Mesendoderm (in vitro differentiated cells): Measurements from ENCODE around the gene DPM3.

Source experiments
- DNase-seq: peaks from one replicate; pipeline ENCODE4 v3.0.0; 2013
- H2AK5ac ChIP-seq: 2 replicates; pipeline ENCODE4 v1.6.1; 2013; ENCODE audit warnings: low read length, inconsistent platforms
- H2BK120ac ChIP-seq: 2 replicates; pipeline ENCODE4 v1.6.1; 2013; ENCODE audit warnings: low read depth, mild to moderate bottlenecking, low read length, moderate library complexity, mixed read lengths
- H2BK15ac ChIP-seq: replicated peaks from 2 replicates; pipeline ENCODE4 v1.6.1; 2013; ENCODE audit warnings: low read depth, mild to moderate bottlenecking, moderate library complexity
- H2BK5ac ChIP-seq: 2 replicates; pipeline ENCODE4 v1.6.1; 2013; ENCODE audit warnings: low read length, inconsistent platforms
- H3K18ac ChIP-seq: 2 replicates; pipeline ENCODE4 v1.6.1; 2013; ENCODE audit warnings: mild to moderate bottlenecking, low read length, mixed read lengths
- H3K23ac ChIP-seq: one replicate; pipeline ENCODE4 v1.6.1; 2013; ENCODE audit warnings: low read length
- H3K27ac ChIP-seq: 2 replicates; pipeline ENCODE4 v1.5.1; 2013; ENCODE audit warnings: low read depth, mild to moderate bottlenecking, inconsistent platforms, low read length, moderate library complexity
- H3K27me3 ChIP-seq: 2 replicates; pipeline ENCODE4 v1.6.1; 2013; ENCODE audit warnings: low read length, control low read depth, mild to moderate bottlenecking, inconsistent platforms; ENCODE audit not compliant: insufficient read depth, poor library complexity
- H3K36me3 ChIP-seq: 2 replicates; pipeline ENCODE4 v1.6.1; 2013; ENCODE audit warnings: low read length, inconsistent platforms; ENCODE audit not compliant: control insufficient read depth, insufficient read depth
- H3K4ac ChIP-seq: one replicate; pipeline ENCODE4 v1.6.1; 2013; ENCODE audit warnings: low read depth, mild to moderate bottlenecking, low read length, moderate library complexity
- H3K4me1 ChIP-seq: 2 replicates; pipeline ENCODE4 v1.6.1; 2013; ENCODE audit warnings: low read depth, low read length, inconsistent platforms; ENCODE audit not compliant: control insufficient read depth
- H3K4me2 ChIP-seq: 2 replicates; pipeline ENCODE4 v1.6.1; 2013; ENCODE audit warnings: low read length
- H3K4me3 ChIP-seq: 2 replicates; pipeline ENCODE4 v1.5.1; 2013; ENCODE audit warnings: mild to moderate bottlenecking, low read length
- H3K56ac ChIP-seq: one replicate; pipeline ENCODE4 v1.6.1; 2013; ENCODE audit warnings: low read length
- H3K79me1 ChIP-seq: 2 replicates; pipeline ENCODE4 v1.6.1; 2013; ENCODE audit warnings: low read length, inconsistent platforms
- H3K79me2 ChIP-seq: 2 replicates; pipeline ENCODE4 v1.6.1; 2013; ENCODE audit warnings: mild to moderate bottlenecking, low read length; ENCODE audit not compliant: control insufficient read depth, insufficient read depth
- H3K9ac ChIP-seq: 2 replicates; pipeline ENCODE4 v1.6.1; 2013; ENCODE audit warnings: low read length, inconsistent platforms
- H4K5ac ChIP-seq: one replicate; pipeline ENCODE4 v1.6.1; 2013; ENCODE audit warnings: low read length
- H4K8ac ChIP-seq: one replicate; pipeline ENCODE4 v1.6.1; 2013; ENCODE audit warnings: low read depth, mild to moderate bottlenecking, control low read depth, low read length, moderate library complexity
- WGBS: extraction: QIAGEN DNeasy Blood & Tissue Kit; methylation state at CpG from one replicate; pipeline ENCODE4 v1.1.7; 2013; ENCODE audit warnings: low lambda C conversion rate, missing lambda C conversion rate; ENCODE audit not compliant: insufficient coverage; ENCODE audit errors: extremely low coverage; 5-methylcytosine and 5-hydroxymethylcytosine counted together

DPM3 gene

GRCh38 chr1:155099331-155099730, 41.0 kb downstream of the DPM3 start:
- H2BK120ac ChIP-seq: no peak overlapping the region
- H3K4me1 ChIP-seq: no peaks in the 10 kb centered on the region
- no peak overlapping the region for H3K23ac ChIP-seq
- no peak overlapping the region for H2BK5ac ChIP-seq
- H3K9ac ChIP-seq: no peak overlapping the region
- no peaks in the 10 kb centered on the region for H3K27me3 ChIP-seq
- H3K4me2 ChIP-seq: no peak overlapping the region
- no peaks in the 10 kb centered on the region for H3K79me2 ChIP-seq
- no peaks in the 10 kb centered on the region for H3K79me1 ChIP-seq
- H2BK15ac ChIP-seq: no peak overlapping the region
- WGBS: no CpG with 5 or more reads among the region's 7 CpGs
- no peak overlapping the region for H3K18ac ChIP-seq
- no peak overlapping the region for H3K27ac ChIP-seq
- no peak for DNase-seq
- no peak overlapping the region for H3K56ac ChIP-seq
- H3K4ac ChIP-seq: no peak overlapping the region
- no peak overlapping the region for H3K4me3 ChIP-seq
- H2AK5ac ChIP-seq: no peak overlapping the region
- H4K5ac ChIP-seq: no peak overlapping the region
- no peaks in the 10 kb centered on the region for H3K36me3 ChIP-seq
- H4K8ac ChIP-seq: no peak overlapping the region

DNA sequence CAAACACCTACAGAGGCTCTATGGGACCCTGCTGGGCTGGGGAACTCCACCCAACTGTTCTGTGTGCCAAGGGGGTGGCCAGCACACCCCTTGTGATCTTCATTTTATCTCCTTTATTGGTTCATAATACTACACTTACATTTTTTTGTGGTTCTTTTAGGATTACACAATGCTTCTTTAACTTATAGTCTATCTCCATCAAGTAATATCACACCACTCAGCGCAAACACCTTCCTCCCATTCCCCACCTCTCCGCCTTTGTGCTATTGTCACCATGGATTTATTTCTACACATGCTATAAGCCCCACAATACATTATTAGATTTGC, 45.7 kb downstream of the DPM3 start:
- Histone ChIP-seq H4K5ac (no peak overlapping the region), H3K4me2 (no peak overlapping the region), H2BK120ac (no peak overlapping the region), H3K9ac (no peak overlapping the region), H3K79me1 (no peaks in the 10 kb centered on the region), H3K23ac (no peak overlapping the region), H3K36me3 (no peaks in the 10 kb centered on the region), H3K27me3 (no peaks in the 10 kb centered on the region), H3K27ac (no peak overlapping the region), H2BK15ac (no peak overlapping the region), H3K4me1 (no peaks in the 10 kb centered on the region), H3K56ac (no peak overlapping the region), H3K4me3 (no peak overlapping the region), H3K79me2 (no peaks in the 10 kb centered on the region), H2AK5ac (no peak overlapping the region), H4K8ac (no peak overlapping the region), H3K18ac (no peak overlapping the region), H2BK5ac (no peak overlapping the region), H3K4ac (no peak overlapping the region)
- no peak for DNase-seq
- WGBS: no CpG with 5 or more reads among the region's 2 CpGs

- H2BK15ac ChIP-seq: no peak overlapping the region
- H3K23ac ChIP-seq: no peak overlapping the region
- H3K9ac ChIP-seq: no peak overlapping the region
- H3K4me1 ChIP-seq: no peaks in the 10 kb centered on the region
- peak; percentile 70 for DNase-seq
- no peaks in the 10 kb centered on the region for H3K79me1 ChIP-seq
- H3K27me3 ChIP-seq: no peaks in the 10 kb centered on the region
- H2BK5ac ChIP-seq: no peak overlapping the region
- H3K56ac ChIP-seq: no peak overlapping the region
- no peak overlapping the region for H3K4me3 ChIP-seq
- H3K36me3 ChIP-seq: no peaks in the 10 kb centered on the region
- no peak overlapping the region for H4K8ac ChIP-seq
- H3K79me2 ChIP-seq: no peaks in the 10 kb centered on the region
- WGBS: no CpG with 5 or more reads among the region's 13 CpGs
- H3K27ac ChIP-seq: no peak overlapping the region
- no peak overlapping the region for H2AK5ac ChIP-seq
- H3K4me2 ChIP-seq: no peak overlapping the region
- no peak overlapping the region for H2BK120ac ChIP-seq
- no peak overlapping the region for H3K4ac ChIP-seq
- H3K18ac ChIP-seq: no peak overlapping the region
- H4K5ac ChIP-seq: no peak overlapping the region
Measured at GRCh38 chr1:155093911-155094621, 46.3 kb downstream of the DPM3 start.

DNA sequence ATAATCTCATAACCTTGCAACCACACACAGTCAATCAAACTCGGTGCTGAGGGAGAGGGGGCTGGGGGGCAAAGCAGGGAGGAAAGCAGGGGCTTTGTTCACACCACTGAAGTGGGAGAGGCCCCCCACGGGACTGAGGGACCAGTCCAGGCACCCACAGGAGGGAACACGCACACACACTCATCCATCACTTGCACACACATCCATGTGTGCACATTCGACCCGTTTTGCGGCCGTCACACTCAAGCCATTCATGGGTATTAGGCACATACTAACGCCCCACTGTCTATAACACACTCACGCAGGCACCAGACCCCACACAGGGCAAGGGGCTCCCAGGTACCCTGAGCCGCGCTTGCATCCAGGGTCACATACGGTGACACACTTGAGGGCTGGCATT, 47.7 kb downstream of the DPM3 start:
- Histone ChIP-seq H3K4ac (no peak overlapping the region), H2AK5ac (no peak overlapping the region), H3K4me3 (no peak overlapping the region), H3K23ac (no peak overlapping the region), H2BK120ac (no peak overlapping the region), H3K9ac (no peak overlapping the region), H4K5ac (no peak overlapping the region), H3K4me1 (no peaks in the 10 kb centered on the region), H3K18ac (no peak overlapping the region), H2BK5ac (no peak overlapping the region), H3K56ac (no peak overlapping the region), H3K79me2 (no peaks in the 10 kb centered on the region), H3K36me3 (no peaks in the 10 kb centered on the region), H4K8ac (no peak overlapping the region), H2BK15ac (no peak overlapping the region), H3K4me2 (no peak overlapping the region), H3K27me3 (no peaks in the 10 kb centered on the region), H3K79me1 (no peaks in the 10 kb centered on the region), H3K27ac (no peak overlapping the region)
- WGBS: no CpG with 5 or more reads among the region's 12 CpGs
- no peak for DNase-seq

- H2BK5ac ChIP-seq: no peak overlapping the region
- H3K4me3 ChIP-seq: no peak overlapping the region
- no peak overlapping the region for H3K56ac ChIP-seq
- no peaks in the 10 kb centered on the region for H3K79me2 ChIP-seq
- no peak overlapping the region for H3K4ac ChIP-seq
- H2BK120ac ChIP-seq: no peak overlapping the region
- H3K4me2 ChIP-seq: no peak overlapping the region
- no peak for DNase-seq
- H3K27me3 ChIP-seq: no peaks in the 10 kb centered on the region
- H3K27ac ChIP-seq: no peak overlapping the region
- H3K9ac ChIP-seq: no peak overlapping the region
- H3K23ac ChIP-seq: no peak overlapping the region
- H3K79me1 ChIP-seq: no peaks in the 10 kb centered on the region
- no peak overlapping the region for H2AK5ac ChIP-seq
- H4K5ac ChIP-seq: no peak overlapping the region
- WGBS: no CpG with 5 or more reads among the region's 6 CpGs
- no peaks in the 10 kb centered on the region for H3K36me3 ChIP-seq
- no peak overlapping the region for H4K8ac ChIP-seq
- no peak overlapping the region for H2BK15ac ChIP-seq
- H3K4me1 ChIP-seq: no peaks in the 10 kb centered on the region
- H3K18ac ChIP-seq: no peak overlapping the region
Measured at GRCh38 chr1:155092131-155092530, 48.2 kb downstream of the DPM3 start.
